Measurements from ENCODE around the gene APOL2.

- TF ChIP-seq, protein P1, sequence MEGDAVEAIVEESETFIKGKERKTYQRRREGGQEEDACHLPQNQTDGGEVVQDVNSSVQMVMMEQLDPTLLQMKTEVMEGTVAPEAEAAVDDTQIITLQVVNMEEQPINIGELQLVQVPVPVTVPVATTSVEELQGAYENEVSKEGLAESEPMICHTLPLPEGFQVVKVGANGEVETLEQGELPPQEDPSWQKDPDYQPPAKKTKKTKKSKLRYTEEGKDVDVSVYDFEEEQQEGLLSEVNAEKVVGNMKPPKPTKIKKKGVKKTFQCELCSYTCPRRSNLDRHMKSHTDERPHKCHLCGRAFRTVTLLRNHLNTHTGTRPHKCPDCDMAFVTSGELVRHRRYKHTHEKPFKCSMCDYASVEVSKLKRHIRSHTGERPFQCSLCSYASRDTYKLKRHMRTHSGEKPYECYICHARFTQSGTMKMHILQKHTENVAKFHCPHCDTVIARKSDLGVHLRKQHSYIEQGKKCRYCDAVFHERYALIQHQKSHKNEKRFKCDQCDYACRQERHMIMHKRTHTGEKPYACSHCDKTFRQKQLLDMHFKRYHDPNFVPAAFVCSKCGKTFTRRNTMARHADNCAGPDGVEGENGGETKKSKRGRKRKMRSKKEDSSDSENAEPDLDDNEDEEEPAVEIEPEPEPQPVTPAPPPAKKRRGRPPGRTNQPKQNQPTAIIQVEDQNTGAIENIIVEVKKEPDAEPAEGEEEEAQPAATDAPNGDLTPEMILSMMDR (IDR thresholded peaks at IDR 0.05), result no peak
- no peak for TF ChIP-seq POLR2A (IDR thresholded peaks at IDR 0.05)
These were observed 40.8 kb downstream of the APOL2 start for GRCh38 chr22:36198536-36198935.

All from uterus (tissue), 2 donors.